T-helper 1 cell treated with Interleukin-12 subunit alpha and Interleukin-12 subunit beta and Interleukin-4 antibody, amounts not matched to agents 30 μg/mL and 1 μg/mL, for 36 hours (primary cell): ENCODE measurements around the gene PIP4K2A.
"Not testable (repeated sequence)": the region's sequence is repeated elsewhere in the genome, so short reads cannot be mapped to it uniquely, and the experiment has no call there.

Experiments
- H3K27ac Mint-ChIP-seq: one replicate; pipeline ENCODE4 v1.8.0; 2021; ENCODE audit warnings: mild to moderate bottlenecking, mixed read lengths
- H3K27me3 Mint-ChIP-seq: one replicate; pipeline ENCODE4 v1.8.0; 2021; ENCODE audit warnings: low read depth, mixed read lengths
- H3K36me3 Mint-ChIP-seq: one replicate; pipeline ENCODE4 v1.8.0; 2021; ENCODE audit warnings: low read depth, mixed read lengths
- H3K4me1 Mint-ChIP-seq: one replicate; pipeline ENCODE4 v1.8.0; 2021; ENCODE audit warnings: low read depth, mixed read lengths
- H3K4me3 Mint-ChIP-seq: one replicate; pipeline ENCODE4 v1.8.0; 2021; ENCODE audit warnings: mild to moderate bottlenecking, moderate library complexity, mixed read lengths
- H3K9me3 Mint-ChIP-seq: one replicate; pipeline ENCODE4 v1.8.0; 2021; ENCODE audit warnings: mixed read lengths

PIP4K2A gene

GRCh38 chr10:22539579-22540298 is 174.6 kb downstream of the PIP4K2A start:
- Mint-ChIP-seq H3K36me3 (peaks cover 65% of the 10 kb centered on the region), H3K4me3 (no peak overlapping the region), H3K4me1 (peaks cover 3% of the 10 kb centered on the region), H3K27me3 (no peaks in the 10 kb centered on the region), H3K9me3 (peaks cover 12% of the 10 kb centered on the region), H3K27ac (peak overlapping the region; percentile 69)

- Mint-ChIP-seq H3K9me3 (peaks cover 12% of the 10 kb centered on the region), H3K4me3 (no peak overlapping the region), H3K36me3 (peaks cover 76% of the 10 kb centered on the region), H3K27ac (no peak overlapping the region), H3K4me1 (peaks cover 3% of the 10 kb centered on the region), H3K27me3 (no peaks in the 10 kb centered on the region)
These were observed 176.6 kb downstream of the PIP4K2A start for GRCh38 chr10:22537810-22538209.

GRCh38 chr10:22536620-22537019 is 177.8 kb downstream of the PIP4K2A start:
- Mint-ChIP-seq H3K36me3 (peaks cover 75% of the 10 kb centered on the region), H3K4me3 (no peak overlapping the region), H3K27ac (no peak overlapping the region), H3K9me3 (peaks cover 12% of the 10 kb centered on the region), H3K27me3 (no peaks in the 10 kb centered on the region), H3K4me1 (peaks cover 3% of the 10 kb centered on the region)

GRCh38 chr10:22534849-22535604 is 179.4 kb downstream of the PIP4K2A start:
- peaks cover 16% of the 10 kb centered on the region for H3K9me3 Mint-ChIP-seq
- H3K4me1 Mint-ChIP-seq: peaks cover 3% of the 10 kb centered on the region
- peaks cover 70% of the 10 kb centered on the region for H3K36me3 Mint-ChIP-seq
- no peaks in the 10 kb centered on the region for H3K27me3 Mint-ChIP-seq
- no peak overlapping the region for H3K4me3 Mint-ChIP-seq
- H3K27ac Mint-ChIP-seq: no peak overlapping the region

GRCh38 chr10:22531441-22531840 is 182.9 kb downstream of the PIP4K2A start:
- Mint-ChIP-seq H3K4me3 (no peak overlapping the region), H3K27ac (no peak overlapping the region), H3K9me3 (peaks cover 32% of the 10 kb centered on the region), H3K4me1 (no peaks in the 10 kb centered on the region), H3K36me3 (peaks cover 41% of the 10 kb centered on the region), H3K27me3 (peaks cover 4% of the 10 kb centered on the region)

- Mint-ChIP-seq H3K9me3 (peaks cover 29% of the 10 kb centered on the region), H3K36me3 (peaks cover 37% of the 10 kb centered on the region), H3K4me1 (no peaks in the 10 kb centered on the region), H3K27me3 (peaks cover 4% of the 10 kb centered on the region), H3K27ac (no peak overlapping the region), H3K4me3 (no peak overlapping the region)
These were observed 183.4 kb downstream of the PIP4K2A start for GRCh38 chr10:22531008-22531407.

- H3K27me3 Mint-ChIP-seq: peaks cover 28% of the 10 kb centered on the region
- peaks cover 15% of the 10 kb centered on the region for H3K36me3 Mint-ChIP-seq
- no peak overlapping the region for H3K27ac Mint-ChIP-seq
- H3K4me1 Mint-ChIP-seq: no peaks in the 10 kb centered on the region
- H3K9me3 Mint-ChIP-seq: peaks cover 60% of the 10 kb centered on the region
- no peak overlapping the region for H3K4me3 Mint-ChIP-seq
These were observed 186.9 kb downstream of the PIP4K2A start for GRCh38 chr10:22527520-22527919.

GRCh38 chr10:22524333-22524732 is 190.0 kb downstream of the PIP4K2A start:
- not testable (repeated sequence) for H3K4me3 Mint-ChIP-seq, H3K27ac Mint-ChIP-seq, H3K4me1 Mint-ChIP-seq, H3K36me3 Mint-ChIP-seq
- H3K9me3 Mint-ChIP-seq: peaks cover 70% of the 10 kb centered on the region
- H3K27me3 Mint-ChIP-seq: peaks cover 42% of the 10 kb centered on the region

GRCh38 chr10:22520645-22521044 is 193.7 kb downstream of the PIP4K2A start:
- not testable (repeated sequence) for H3K4me1 Mint-ChIP-seq, H3K36me3 Mint-ChIP-seq, H3K27ac Mint-ChIP-seq, H3K4me3 Mint-ChIP-seq
- Mint-ChIP-seq H3K9me3 (peaks cover 52% of the 10 kb centered on the region), H3K27me3 (peaks cover 50% of the 10 kb centered on the region)

- no peak overlapping the region for H3K4me3 Mint-ChIP-seq
- peaks cover 28% of the 10 kb centered on the region for H3K9me3 Mint-ChIP-seq
- H3K27ac Mint-ChIP-seq: no peak overlapping the region
- H3K27me3 Mint-ChIP-seq: peaks cover 42% of the 10 kb centered on the region
- H3K4me1 Mint-ChIP-seq: peaks cover 2% of the 10 kb centered on the region
- no peaks in the 10 kb centered on the region for H3K36me3 Mint-ChIP-seq
These were observed 196.1 kb downstream of the PIP4K2A start for GRCh38 chr10:22518167-22518724.

- H3K27ac Mint-ChIP-seq: no peak overlapping the region
- peaks cover 17% of the 10 kb centered on the region for H3K9me3 Mint-ChIP-seq
- H3K4me3 Mint-ChIP-seq: no peak overlapping the region
- no peaks in the 10 kb centered on the region for H3K36me3 Mint-ChIP-seq
- H3K4me1 Mint-ChIP-seq: peaks cover 2% of the 10 kb centered on the region
- peaks cover 43% of the 10 kb centered on the region for H3K27me3 Mint-ChIP-seq
These were observed 199.4 kb downstream of the PIP4K2A start for GRCh38 chr10:22515009-22515408.

- Mint-ChIP-seq H3K9me3 (peaks cover 16% of the 10 kb centered on the region), H3K27me3 (peaks cover 45% of the 10 kb centered on the region)
- not testable (repeated sequence) for H3K27ac Mint-ChIP-seq, H3K4me3 Mint-ChIP-seq, H3K4me1 Mint-ChIP-seq, H3K36me3 Mint-ChIP-seq
These were observed 200.0 kb downstream of the PIP4K2A start for GRCh38 chr10:22514414-22514758.

GRCh38 chr10:22513483-22514413 is 200.6 kb downstream of the PIP4K2A start:
- not testable (repeated sequence) for H3K36me3 Mint-ChIP-seq, H3K4me3 Mint-ChIP-seq, H3K27ac Mint-ChIP-seq, H3K4me1 Mint-ChIP-seq
- H3K27me3 Mint-ChIP-seq: peaks cover 46% of the 10 kb centered on the region
- peaks cover 22% of the 10 kb centered on the region for H3K9me3 Mint-ChIP-seq

- not testable (repeated sequence) for H3K4me1 Mint-ChIP-seq, H3K4me3 Mint-ChIP-seq, H3K27ac Mint-ChIP-seq, H3K36me3 Mint-ChIP-seq
- H3K27me3 Mint-ChIP-seq: peaks cover 45% of the 10 kb centered on the region
- peaks cover 28% of the 10 kb centered on the region for H3K9me3 Mint-ChIP-seq
These were observed 202.4 kb downstream of the PIP4K2A start for GRCh38 chr10:22512015-22512414.
